K562 (cell line): ENCODE data around the gene RNF186. TPM values are rescaled to one million over a fixed set of nuclear protein-coding genes. Genes with fewer than 3 reads are reported as not detected.

ENCODE experiments used
- ARID1B ChIP-seq: fragments of 450-650 bp; IDR thresholded peaks from 2 replicates; pipeline ENCODE4 v1.6.1; 2016; ENCODE audit warnings: antibody characterized with exemption, mild to moderate bottlenecking, inconsistent platforms
- ATF7 ChIP-seq: fragments of 450-650 bp; IDR thresholded peaks from 2 replicates; pipeline ENCODE4 v1.7.1; 2014; ENCODE audit warnings: mild to moderate bottlenecking, moderate library complexity
- CBFA2T2 ChIP-seq: fragments of 450-650 bp; conservative IDR thresholded peaks from 2 replicates; pipeline ENCODE4 v1.6.1; 2017; ENCODE audit warnings: mild to moderate bottlenecking
- CBX2 ChIP-seq: fragments of 200-600 bp; sonication (generic); IDR thresholded peaks from one replicate; pipeline ENCODE4 v1.6.1; 2012; ENCODE audit warnings: mild to moderate bottlenecking, low read length, inconsistent platforms; ENCODE audit not compliant: insufficient read depth, poor library complexity, severe bottlenecking
- CCNT2 ChIP-seq: IDR thresholded peaks from 2 replicates; pipeline ENCODE4 v1.6.1; 2011; ENCODE audit warnings: borderline replicate concordance, low read depth, mild to moderate bottlenecking, moderate library complexity, mixed read lengths, low read length; ENCODE audit not compliant: insufficient read length; ENCODE audit errors: extremely low read depth
- FOXJ3 ChIP-seq: sonication (generic); formaldehyde crosslinking; IDR thresholded peaks from 2 replicates; pipeline ENCODE4 v1.4.0; 2020; ENCODE audit warnings: mild to moderate bottlenecking, missing genetic modification reagents
- KDM1A ChIP-seq, 2 experiments: fragments of 450-650 bp; IDR thresholded peaks; 2 replicates each; pipeline ENCODE4 v1.6.1; 2016; ENCODE audit warnings: mild to moderate bottlenecking in 2 of 2
- LCOR ChIP-seq: sonication (generic); formaldehyde crosslinking; IDR thresholded peaks from 2 replicates; pipeline ENCODE4 v1.8.0; 2022; ENCODE audit warnings: mild to moderate bottlenecking, missing genetic modification reagents
- MAZ ChIP-seq, 2 experiments: fragments of 450-650 bp in 1 of 2; sonication (generic) in 1 of 2; formaldehyde crosslinking; IDR thresholded peaks in 1 of 2; conservative IDR thresholded peaks in 1 of 2; 2 replicates each; pipeline versions ENCODE4 v1.4.0 to v1.5.0; 2020; ENCODE audit warnings: mild to moderate bottlenecking in 1 of 2, missing genetic modification reagents in 1 of 2
- MBD2 ChIP-seq: sonication (generic); IDR thresholded peaks from 2 replicates; pipeline ENCODE4 v1.6.1; 2016; ENCODE audit warnings: low read depth, borderline replicate concordance
- MTA2 ChIP-seq: fragments of 450-650 bp; IDR thresholded peaks from 2 replicates; pipeline ENCODE4 v1.6.1; 2016; ENCODE audit warnings: low read depth
- NCOR1 ChIP-seq: fragments of 450-650 bp; IDR thresholded peaks from 2 replicates; pipeline ENCODE4 v1.6.1; 2016; ENCODE audit warnings: mild to moderate bottlenecking, moderate library complexity
- PTBP1 ChIP-seq: fragments of 200-400 bp; formaldehyde crosslinking; IDR thresholded peaks from 2 replicates; pipeline ENCODE4 v1.6.1; 2017; ENCODE audit warnings: low read depth, low read length
- SMARCA4 ChIP-seq: fragments of 450-650 bp; IDR thresholded peaks from 2 replicates; pipeline ENCODE4 v1.6.1; 2016
- SOX6 ChIP-seq: fragments of 450-650 bp; IDR thresholded peaks from 2 replicates; pipeline ENCODE4 v1.6.1; 2014; ENCODE audit warnings: mild to moderate bottlenecking
- TAL1 ChIP-seq: fragments of 450-650 bp; IDR thresholded peaks from 2 replicates; pipeline ENCODE4 v1.6.1; 2016; ENCODE audit warnings: mild to moderate bottlenecking
- TCF3 ChIP-seq: sonication (generic); formaldehyde crosslinking; IDR thresholded peaks from 2 replicates; pipeline ENCODE4 v1.4.0; 2020; ENCODE audit warnings: mild to moderate bottlenecking, missing genetic modification reagents
- ZFX ChIP-seq: sonication (generic); formaldehyde crosslinking; IDR thresholded peaks from 2 replicates; pipeline ENCODE4 v1.8.0; 2022; ENCODE audit warnings: mild to moderate bottlenecking, missing genetic modification reagents, moderate library complexity
- polyA plus RNA-seq, 8 experiments: library from polyadenylated mRNA; depleted of rRNA in 4 of 8; stranded (reverse) in 5 of 8; unstranded in 3 of 8; fragments of >200 nt; fragmentation: Nextera tagmentation in 2 of 8; fragmentation: Illumina TruSeq in 1 of 8; extraction: Ambion mirVana in 2 of 8; extraction: Trizol in 1 of 8; gene quantifications; 2 replicates each; pipeline versions ENCODE4 v1.2.1 to v1.2.3, GENCODE V29; 2011 to 2014; ENCODE audit warnings: inconsistent platforms in 1 of 8, missing spikeins in 1 of 8
- total RNA-seq, 7 experiments: library from RNA; depleted of rRNA in 6 of 7; stranded (reverse); fragments of >200 nt in 6 of 7; fragmentation: Illumina TruSeq in 2 of 7; extraction: Trizol in 2 of 7; gene quantifications; 2 replicates each; pipeline versions ENCODE4 v1.2.1 to v1.2.3, GENCODE V29; 2011 to 2021; ENCODE audit warnings: low replicate concordance in 1 of 7
- TF ChIP-seq, protein P1 (sequence below): sonication (generic); formaldehyde crosslinking; IDR thresholded peaks from 2 replicates; pipeline ENCODE4 v1.8.1; 2023; ENCODE audit warnings: mild to moderate bottlenecking, missing genetic modification reagents
- TF ChIP-seq, protein P2 (sequence below): sonication (generic); formaldehyde crosslinking; IDR thresholded peaks from 2 replicates; pipeline ENCODE4 v1.8.0; 2023; ENCODE audit warnings: missing genetic modification reagents, mild to moderate bottlenecking, borderline replicate concordance
- TF ChIP-seq, protein P3 (sequence below): fragments of 200-800 bp; sonication (Bioruptor generic); IDR thresholded peaks from 2 replicates; pipeline ENCODE4 v1.6.1; 2017; ENCODE audit warnings: missing genetic modification characterization, missing compliant biosample characterization

Gene RNF186
- total and polyA plus RNA-seq, 9 of the 15 experiments (the other 6 are each of a cell fraction or from before 2014, with no cell fraction given): not detected

DNA sequence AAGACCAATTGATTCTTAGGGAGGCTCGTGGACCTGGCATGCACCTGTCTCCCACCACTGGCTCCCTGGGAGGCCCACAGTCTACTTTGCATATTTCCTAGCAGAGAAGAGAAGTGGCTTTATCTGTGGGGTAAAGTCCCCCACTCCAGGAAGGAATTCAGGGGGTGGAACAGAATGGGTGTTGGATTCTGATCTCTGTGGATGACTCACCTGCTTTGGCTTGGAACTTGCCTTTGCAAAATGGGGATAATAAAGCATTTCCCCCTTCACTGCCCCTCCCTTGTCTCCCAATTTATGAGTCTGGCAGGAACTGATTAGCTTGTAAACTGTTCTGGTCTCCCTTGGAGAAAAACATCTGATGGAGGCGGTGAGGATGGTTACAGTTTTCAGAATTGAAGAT, 46.0 kb upstream of the RNF186 start (continued):
- TF ChIP-seq ATF7: peak; percentile 30; the same call in 1 of the 2 replicates
- TF ChIP-seq LCOR (CRISPR knock-in tag): peak; percentile 68
- peak; percentile 43 to 53; a peak in 3 of 4 replicates for TF ChIP-seq KDM1A (IDR thresholded peaks at IDR 0.05)
- TF ChIP-seq, protein P1, sequence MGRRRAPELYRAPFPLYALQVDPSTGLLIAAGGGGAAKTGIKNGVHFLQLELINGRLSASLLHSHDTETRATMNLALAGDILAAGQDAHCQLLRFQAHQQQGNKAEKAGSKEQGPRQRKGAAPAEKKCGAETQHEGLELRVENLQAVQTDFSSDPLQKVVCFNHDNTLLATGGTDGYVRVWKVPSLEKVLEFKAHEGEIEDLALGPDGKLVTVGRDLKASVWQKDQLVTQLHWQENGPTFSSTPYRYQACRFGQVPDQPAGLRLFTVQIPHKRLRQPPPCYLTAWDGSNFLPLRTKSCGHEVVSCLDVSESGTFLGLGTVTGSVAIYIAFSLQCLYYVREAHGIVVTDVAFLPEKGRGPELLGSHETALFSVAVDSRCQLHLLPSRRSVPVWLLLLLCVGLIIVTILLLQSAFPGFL (CRISPR knock-in tag): no peak
- 0 out of 2 replicates have a peak, but pooled peaks have one; percentile 32 for TF ChIP-seq MTA2
- peak; percentile 90 for TF ChIP-seq ARID1B
- peak; percentile 61; the same call in 1 of the 2 replicates for TF ChIP-seq SOX6
- TF ChIP-seq NCOR1: peak; percentile 66
- TF ChIP-seq TAL1: peak; percentile 81
- no peak for TF ChIP-seq CBX2
- TF ChIP-seq CBFA2T2: peak; percentile 86
- peak; percentile 51 for TF ChIP-seq CCNT2
- TF ChIP-seq, protein P2, sequence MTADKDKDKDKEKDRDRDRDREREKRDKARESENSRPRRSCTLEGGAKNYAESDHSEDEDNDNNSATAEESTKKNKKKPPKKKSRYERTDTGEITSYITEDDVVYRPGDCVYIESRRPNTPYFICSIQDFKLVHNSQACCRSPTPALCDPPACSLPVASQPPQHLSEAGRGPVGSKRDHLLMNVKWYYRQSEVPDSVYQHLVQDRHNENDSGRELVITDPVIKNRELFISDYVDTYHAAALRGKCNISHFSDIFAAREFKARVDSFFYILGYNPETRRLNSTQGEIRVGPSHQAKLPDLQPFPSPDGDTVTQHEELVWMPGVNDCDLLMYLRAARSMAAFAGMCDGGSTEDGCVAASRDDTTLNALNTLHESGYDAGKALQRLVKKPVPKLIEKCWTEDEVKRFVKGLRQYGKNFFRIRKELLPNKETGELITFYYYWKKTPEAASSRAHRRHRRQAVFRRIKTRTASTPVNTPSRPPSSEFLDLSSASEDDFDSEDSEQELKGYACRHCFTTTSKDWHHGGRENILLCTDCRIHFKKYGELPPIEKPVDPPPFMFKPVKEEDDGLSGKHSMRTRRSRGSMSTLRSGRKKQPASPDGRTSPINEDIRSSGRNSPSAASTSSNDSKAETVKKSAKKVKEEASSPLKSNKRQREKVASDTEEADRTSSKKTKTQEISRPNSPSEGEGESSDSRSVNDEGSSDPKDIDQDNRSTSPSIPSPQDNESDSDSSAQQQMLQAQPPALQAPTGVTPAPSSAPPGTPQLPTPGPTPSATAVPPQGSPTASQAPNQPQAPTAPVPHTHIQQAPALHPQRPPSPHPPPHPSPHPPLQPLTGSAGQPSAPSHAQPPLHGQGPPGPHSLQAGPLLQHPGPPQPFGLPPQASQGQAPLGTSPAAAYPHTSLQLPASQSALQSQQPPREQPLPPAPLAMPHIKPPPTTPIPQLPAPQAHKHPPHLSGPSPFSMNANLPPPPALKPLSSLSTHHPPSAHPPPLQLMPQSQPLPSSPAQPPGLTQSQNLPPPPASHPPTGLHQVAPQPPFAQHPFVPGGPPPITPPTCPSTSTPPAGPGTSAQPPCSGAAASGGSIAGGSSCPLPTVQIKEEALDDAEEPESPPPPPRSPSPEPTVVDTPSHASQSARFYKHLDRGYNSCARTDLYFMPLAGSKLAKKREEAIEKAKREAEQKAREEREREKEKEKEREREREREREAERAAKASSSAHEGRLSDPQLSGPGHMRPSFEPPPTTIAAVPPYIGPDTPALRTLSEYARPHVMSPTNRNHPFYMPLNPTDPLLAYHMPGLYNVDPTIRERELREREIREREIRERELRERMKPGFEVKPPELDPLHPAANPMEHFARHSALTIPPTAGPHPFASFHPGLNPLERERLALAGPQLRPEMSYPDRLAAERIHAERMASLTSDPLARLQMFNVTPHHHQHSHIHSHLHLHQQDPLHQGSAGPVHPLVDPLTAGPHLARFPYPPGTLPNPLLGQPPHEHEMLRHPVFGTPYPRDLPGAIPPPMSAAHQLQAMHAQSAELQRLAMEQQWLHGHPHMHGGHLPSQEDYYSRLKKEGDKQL (CRISPR knock-in tag): peak; percentile 40; the same call in 1 of the 2 replicates
- TF ChIP-seq SMARCA4: peak; percentile 85
- peak; percentile 56; the same call in 1 of the 2 replicates for TF ChIP-seq MBD2
- TF ChIP-seq ZFX (CRISPR knock-in tag): no peak
- no peak for TF ChIP-seq FOXJ3 (CRISPR knock-in tag)
- no peak for TF ChIP-seq PTBP1
- peak; percentile 89 for TF ChIP-seq TCF3 (CRISPR knock-in tag)
- TF ChIP-seq, protein P3, sequence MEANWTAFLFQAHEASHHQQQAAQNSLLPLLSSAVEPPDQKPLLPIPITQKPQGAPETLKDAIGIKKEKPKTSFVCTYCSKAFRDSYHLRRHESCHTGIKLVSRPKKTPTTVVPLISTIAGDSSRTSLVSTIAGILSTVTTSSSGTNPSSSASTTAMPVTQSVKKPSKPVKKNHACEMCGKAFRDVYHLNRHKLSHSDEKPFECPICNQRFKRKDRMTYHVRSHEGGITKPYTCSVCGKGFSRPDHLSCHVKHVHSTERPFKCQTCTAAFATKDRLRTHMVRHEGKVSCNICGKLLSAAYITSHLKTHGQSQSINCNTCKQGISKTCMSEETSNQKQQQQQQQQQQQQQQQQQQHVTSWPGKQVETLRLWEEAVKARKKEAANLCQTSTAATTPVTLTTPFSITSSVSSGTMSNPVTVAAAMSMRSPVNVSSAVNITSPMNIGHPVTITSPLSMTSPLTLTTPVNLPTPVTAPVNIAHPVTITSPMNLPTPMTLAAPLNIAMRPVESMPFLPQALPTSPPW (CRISPR knock-in tag): peak; percentile 89
- 0 out of 4 replicates have a peak, but pooled peaks of 1 of the 2 experiments have one; percentile 23 for TF ChIP-seq MAZ (CRISPR knock-in tag; conservative IDR thresholded peaks at IDR 0.05 in 1 of 2, IDR thresholded peaks at IDR 0.05 in 1 of 2)
